ENCODE measurements around the gene JADE1. TPM values are rescaled to one million over a fixed set of nuclear protein-coding genes. Genes with fewer than 3 reads are reported as not detected.

The JADE1 gene
- total and polyA plus RNA-seq, 9 of the 15 experiments (the other 6 are each of a cell fraction or from before 2014, with no cell fraction given) = 8.3 to 37.9 (median 24.4) TPM

- peak in 1 of 2 experiments; percentile 44 for TF ChIP-seq E2F6 (IDR thresholded peaks at IDR 0.05; ENCODE audit: borderline replicate concordance in 1 of 2, extremely low read depth in 1 of 2, insufficient read depth in 1 of 2, insufficient read length in 1 of 2, low read depth in 1 of 2, low read length in 1 of 2, poor library complexity in 1 of 2, severe bottlenecking in 1 of 2)
- peak; percentile 50 for TF ChIP-seq PRDM10 (IDR thresholded peaks at IDR 0.05; ENCODE audit: partially characterized antibody)
- no peak for TF ChIP-seq RFX7 (CRISPR knock-in tag; IDR thresholded peaks at IDR 0.05)
- TF ChIP-seq ZNF584 (CRISPR knock-in tag; IDR thresholded peaks at IDR 0.05; ENCODE audit: low read depth) = 0 out of 2 replicates have a peak, but pooled peaks have one; percentile 17
- 0 out of 2 replicates have a peak, but pooled peaks have one; percentile 50 for TF ChIP-seq ZBTB1 (CRISPR knock-in tag; IDR thresholded peaks at IDR 0.05; ENCODE audit: borderline replicate concordance, low read depth)
- TF ChIP-seq ZNF740 (CRISPR knock-in tag; IDR thresholded peaks at IDR 0.05) = no peak; the same call in 1 of the 2 replicates
- TF ChIP-seq ZNF740 (tag; IDR thresholded peaks at IDR 0.05) = peak in 1 of 2 experiments; percentile 76; a peak in 1 of 4 replicates
- TF ChIP-seq SOX6 (IDR thresholded peaks at IDR 0.05) = 0 out of 2 replicates have a peak, but pooled peaks have one; percentile 24
- no peak for TF ChIP-seq POLR2AphosphoS2 (IDR thresholded peaks at IDR 0.05; ENCODE audit: low read length)
- TF ChIP-seq ETS1 (conservative IDR thresholded peaks at IDR 0.05; ENCODE audit: control insufficient read depth, low read depth, low read length) = 0 out of 2 replicates have a peak, but pooled peaks have one; percentile 0
- peak; percentile 28; the same call in 1 of the 2 replicates for TF ChIP-seq CBX1 (IDR thresholded peaks at IDR 0.05; ENCODE audit: low read depth)
- 0 out of 2 replicates have a peak, but pooled peaks have one; percentile 16 for TF ChIP-seq RERE (CRISPR knock-in tag; IDR thresholded peaks at IDR 0.05; ENCODE audit: borderline replicate concordance)
Measured at GRCh38 chr4:128812442-128813235, 3.1 kb downstream of the JADE1 start (continued).

All from K562 (cell line).